Measurements from ENCODE around the gene DNAJA3. TPM values are rescaled to one million over a fixed set of nuclear protein-coding genes. Genes with fewer than 3 reads are reported as not detected.
A peak's percentile ranks its signal among the peaks of the same experiment; 100 is the strongest.

Gene DNAJA3
- total RNA-seq, 8 experiments from 2014 or later, result 28.3 to 69.4 (median 44.3) TPM

GRCh38 chr16:4382795-4383357 lies 42.8 kb upstream of the DNAJA3 start:
- no peak for ATAC-seq (replicated peaks in 6 of 8)
- Histone ChIP-seq H3K4me1 (replicated peaks in 1 of 2) (peaks cover under 1 to 14% of the 10 kb centered on the region in 2 donors), H3K27ac (no peak overlapping the region), H3K4me3 (no peak overlapping the region)
- in situ Hi-C loops (cut with MboI; ENCODE audit: low pct_unique_long_range_greater_than_20kb in 2 of 9, low sequenced_read_pairs in 9 of 9, unreplicated experiment in 9 of 9), result no loop called here
- WGBS, 10 experiments, result 77 to 100% (median 94%) methylated on average over 1 to 11 of the region's 21 CpGs; no CpG with 5 or more reads in 1 of the 10 experiments

GRCh38 chr16:4383591-4384444 lies 41.9 kb upstream of the DNAJA3 start:
- peak in 1 of 8 experiments; percentile 1 for ATAC-seq (replicated peaks in 6 of 8)
- no peak overlapping the region for H3K27ac ChIP-seq
- 33 to 100% (median 91%) methylated on average over 1 to 8 of the region's 12 CpGs; no CpG with 5 or more reads in 4 of the 10 experiments for WGBS, 10 experiments
- in situ Hi-C loops (cut with MboI; ENCODE audit: low pct_unique_long_range_greater_than_20kb in 2 of 9, low sequenced_read_pairs in 9 of 9, unreplicated experiment in 9 of 9), result no loop called here
- H3K4me3 ChIP-seq, result no peak overlapping the region
- H3K4me1 ChIP-seq (replicated peaks in 1 of 2), result peaks cover 3 to 16% of the 10 kb centered on the region in 2 donors

- Histone ChIP-seq H3K4me1 (replicated peaks in 1 of 2) (peaks cover 7 to 23% of the 10 kb centered on the region in 2 donors), H3K4me3 (no peak overlapping the region), H3K27ac (no peak overlapping the region)
- ATAC-seq (replicated peaks in 6 of 8), result peak; percentile 4 to 54 (median 34)
- in situ Hi-C loops (cut with MboI; ENCODE audit: low pct_unique_long_range_greater_than_20kb in 2 of 9, low sequenced_read_pairs in 9 of 9, unreplicated experiment in 9 of 9), result no loop called here
- WGBS, 10 experiments, result 9% methylated on average over 4 of the region's 20 CpGs; no CpG with 5 or more reads in 9 of the 10 experiments
Observed at GRCh38 chr16:4384509-4384942, 41.1 kb upstream of the DNAJA3 start.

- Histone ChIP-seq H3K4me3 (no peak overlapping the region), H3K4me1 (replicated peaks in 1 of 2) (peaks cover 7 to 29% of the 10 kb centered on the region in 2 donors), H3K27ac (no peak overlapping the region)
- ATAC-seq (replicated peaks in 6 of 8), result peak in 3 of 8 experiments; percentile 2 to 6 (median 4)
- whole genome bisulfite sequencing, 10 experiments, result 20 to 100% (median 80%) methylated on average over 1 to 5 of the region's 20 CpGs; no CpG with 5 or more reads in 5 of the 10 experiments
- in situ Hi-C loops (cut with MboI; ENCODE audit: low pct_unique_long_range_greater_than_20kb in 2 of 9, low sequenced_read_pairs in 9 of 9, unreplicated experiment in 9 of 9), result no loop called here
Observed at GRCh38 chr16:4385066-4385788, 40.4 kb upstream of the DNAJA3 start.

GRCh38 chr16:4385789-4386450 lies 39.7 kb upstream of the DNAJA3 start:
- in situ Hi-C loops (cut with MboI; ENCODE audit: low pct_unique_long_range_greater_than_20kb in 2 of 9, low sequenced_read_pairs in 9 of 9, unreplicated experiment in 9 of 9), result no loop called here
- 40 to 80% (median 76%) methylated on average over 2 to 3 of the region's 11 CpGs; no CpG with 5 or more reads in 7 of the 10 experiments for WGBS, 10 experiments
- no peak overlapping the region for H3K27ac ChIP-seq
- no peak overlapping the region for H3K4me3 ChIP-seq
- ATAC-seq (replicated peaks in 6 of 8), result peak in 2 of 8 experiments; percentile 1
- peaks cover 7 to 32% of the 10 kb centered on the region in 2 donors for H3K4me1 ChIP-seq (replicated peaks in 1 of 2)

GRCh38 chr16:4386451-4386805 lies 39.2 kb upstream of the DNAJA3 start:
- in situ Hi-C loops (cut with MboI; ENCODE audit: low pct_unique_long_range_greater_than_20kb in 2 of 9, low sequenced_read_pairs in 9 of 9, unreplicated experiment in 9 of 9), result no loop called here
- Histone ChIP-seq H3K4me3 (no peak overlapping the region), H3K4me1 (replicated peaks in 1 of 2) (peaks cover 8 to 32% of the 10 kb centered on the region in 2 donors), H3K27ac (no peak overlapping the region)
- peak in 3 of 8 experiments; percentile 8 to 30 (median 18) for ATAC-seq (replicated peaks in 6 of 8)
- WGBS, 10 experiments, result 5 to 100% methylated on average over 1 to 4 of the region's 8 CpGs; no CpG with 5 or more reads in 8 of the 10 experiments

- Histone ChIP-seq H3K4me3 (no peak overlapping the region), H3K4me1 (replicated peaks in 1 of 2) (peaks cover 14 to 39% of the 10 kb centered on the region in 2 donors), H3K27ac (no peak overlapping the region)
- WGBS, 10 experiments, result 20 to 100% (median 86%) methylated on average over 1 to 5 of the region's 10 CpGs; no CpG with 5 or more reads in 6 of the 10 experiments
- in situ Hi-C loops (cut with MboI; ENCODE audit: low pct_unique_long_range_greater_than_20kb in 2 of 9, low sequenced_read_pairs in 9 of 9, unreplicated experiment in 9 of 9), result no loop called here
- ATAC-seq (replicated peaks in 6 of 8), result peak in 1 of 8 experiments; percentile 0
Observed at GRCh38 chr16:4386951-4387565, 38.6 kb upstream of the DNAJA3 start.

GRCh38 chr16:4387781-4388180 lies 37.9 kb upstream of the DNAJA3 start:
- ATAC-seq (replicated peaks in 6 of 8), result no peak
- Histone ChIP-seq H3K4me3 (no peak overlapping the region), H3K27ac (no peak overlapping the region), H3K4me1 (replicated peaks in 1 of 2) (peaks cover 21 to 46% of the 10 kb centered on the region in 2 donors)
- in situ Hi-C loops (cut with MboI; ENCODE audit: low pct_unique_long_range_greater_than_20kb in 2 of 9, low sequenced_read_pairs in 9 of 9, unreplicated experiment in 9 of 9), result no loop called here
- 86 to 97% (median 87%) methylated on average over 3 to 7 of the region's 20 CpGs; no CpG with 5 or more reads in 7 of the 10 experiments for WGBS, 10 experiments

GRCh38 chr16:4388271-4389021 lies 37.2 kb upstream of the DNAJA3 start:
- ATAC-seq (replicated peaks in 6 of 8), result no peak
- in situ Hi-C loops (cut with MboI; ENCODE audit: low pct_unique_long_range_greater_than_20kb in 2 of 9, low sequenced_read_pairs in 9 of 9, unreplicated experiment in 9 of 9), result no loop called here
- H3K4me3 ChIP-seq, result no peak overlapping the region
- WGBS, 10 experiments, result 40 to 80% (median 67%) methylated on average over 1 to 6 of the region's 19 CpGs; no CpG with 5 or more reads in 7 of the 10 experiments
- H3K27ac ChIP-seq, result no peak overlapping the region
- peaks cover 25 to 49% of the 10 kb centered on the region in 2 donors for H3K4me1 ChIP-seq (replicated peaks in 1 of 2)

- 0 to 68% (median 26%) methylated on average over 1 to 8 of the region's 27 CpGs; no CpG with 5 or more reads in 4 of the 10 experiments for WGBS, 10 experiments
- Histone ChIP-seq H3K4me3 (no peak overlapping the region), H3K27ac (no peak overlapping the region), H3K4me1 (replicated peaks in 1 of 2) (peaks cover 25 to 49% of the 10 kb centered on the region in 2 donors)
- ATAC-seq (replicated peaks in 6 of 8), result peak in 1 of 8 experiments; percentile 5
- in situ Hi-C loops (cut with MboI; ENCODE audit: low pct_unique_long_range_greater_than_20kb in 2 of 9, low sequenced_read_pairs in 9 of 9, unreplicated experiment in 9 of 9), result no loop called here
Observed at GRCh38 chr16:4389051-4389955, 36.4 kb upstream of the DNAJA3 start.

Measured in motor neuron (in vitro differentiated cells).